Thymus (tissue), 11 donors: Measurements from ENCODE around the gene IL1RAPL2. TPM values are rescaled to one million over a fixed set of nuclear protein-coding genes. Genes with fewer than 3 reads are reported as not detected.
"Not testable (repeated sequence)": the region's sequence is repeated elsewhere in the genome, so short reads cannot be mapped to it uniquely, and the experiment has no call there.

Experiments
- DNase-seq, 9 donors: peaks; one replicate each; pipeline ENCODE4 v3.0.0-alpha.2; 2013; ENCODE audit warnings: low spot score in 9 of 9, low read depth in 6 of 9, missing footprints in 1 of 9
- H3K27ac ChIP-seq, 2 donors: one replicate each; pipeline ENCODE4 v1.5.1; 2013; ENCODE audit warnings: control low read depth in 1 of 2, low read depth in 1 of 2, low read length in 1 of 2, mild to moderate bottlenecking in 1 of 2, moderate library complexity in 1 of 2
- H3K27me3 ChIP-seq, 2 donors: one replicate each; pipeline ENCODE4 v1.5.1; 2013; ENCODE audit warnings: low read length in 1 of 2; ENCODE audit not compliant: control insufficient read depth in 2 of 2, insufficient read depth in 1 of 2
- H3K36me3 ChIP-seq, 2 donors: one replicate each; pipeline ENCODE4 v1.5.1; 2013; ENCODE audit warnings: low read length in 1 of 2, mild to moderate bottlenecking in 1 of 2, moderate library complexity in 1 of 2; ENCODE audit not compliant: control insufficient read depth in 2 of 2, insufficient read depth in 2 of 2
- H3K4me1 ChIP-seq, 2 donors: one replicate each; pipeline ENCODE4 v1.5.1; 2013; ENCODE audit warnings: low read length in 2 of 2; ENCODE audit not compliant: control insufficient read depth in 2 of 2, insufficient read depth in 2 of 2
- H3K4me3 ChIP-seq, 2 donors: one replicate each; pipeline ENCODE4 v1.5.1; 2013; ENCODE audit warnings: low read length in 2 of 2, control low read depth in 1 of 2, mild to moderate bottlenecking in 1 of 2
- H3K9me3 ChIP-seq, 2 donors: one replicate each; pipeline ENCODE4 v1.5.1; 2013; ENCODE audit warnings: low read length in 1 of 2, mild to moderate bottlenecking in 1 of 2; ENCODE audit not compliant: control insufficient read depth in 2 of 2, insufficient read depth in 1 of 2
- WGBS: extraction: QIAGEN DNeasy Blood & Tissue Kit; methylation state at CpG from one replicate; pipeline ENCODE4 v1.1.7; 2013; 5-methylcytosine and 5-hydroxymethylcytosine counted together
- polyA plus RNA-seq: library from polyadenylated mRNA; stranded (reverse); fragments of 200-250 nt; gene quantifications from one replicate; pipeline ENCODE4 v1.2.3, GENCODE V29; 2013
- total RNA-seq: library from RNA; stranded (reverse); fragments of 120-200 nt; gene quantifications from one replicate; pipeline ENCODE4 v1.2.4, GENCODE V29; 2013
- donor health status: healthy.

Gene IL1RAPL2
- total and polyA plus RNA-seq, 2 donors: 0.38 TPM; not detected in 1

GRCh38 chrX:105098201-105098600 is 532.2 kb downstream of the IL1RAPL2 start:
- H3K9me3 ChIP-seq: no peaks in the 10 kb centered on the region
- no peaks in the 10 kb centered on the region for H3K4me1 ChIP-seq
- H3K27ac ChIP-seq: no peak overlapping the region

GRCh38 chrX:105098812-105099211 is 532.8 kb downstream of the IL1RAPL2 start:
- H3K27me3 ChIP-seq: no peaks in the 10 kb centered on the region
- no peaks in the 10 kb centered on the region for H3K36me3 ChIP-seq
- no peak overlapping the region for H3K27ac ChIP-seq
- WGBS: 92% methylated on average over 4 of the region's 4 CpGs
- no peaks in the 10 kb centered on the region for H3K4me1 ChIP-seq
- no peaks in the 10 kb centered on the region for H3K9me3 ChIP-seq
- no peak for DNase-seq
- no peak overlapping the region for H3K4me3 ChIP-seq

More at GRCh38 chrX:105098201-105098600, 532.2 kb downstream of the IL1RAPL2 start:
- 80% methylated on average over 2 of the region's 2 CpGs for WGBS
- no peaks in the 10 kb centered on the region for H3K36me3 ChIP-seq
- no peaks in the 10 kb centered on the region for H3K27me3 ChIP-seq
- DNase-seq: no peak
- H3K4me3 ChIP-seq: no peak overlapping the region

GRCh38 chrX:105101378-105101777 is 535.4 kb downstream of the IL1RAPL2 start:
- Histone ChIP-seq H3K4me3 (no peak overlapping the region), H3K9me3 (no peaks in the 10 kb centered on the region), H3K4me1 (no peaks in the 10 kb centered on the region), H3K27me3 (no peaks in the 10 kb centered on the region), H3K36me3 (no peaks in the 10 kb centered on the region), H3K27ac (no peak overlapping the region)
- 95% methylated on average over 3 of the region's 3 CpGs for WGBS
- DNase-seq: no peak

- DNase-seq: no peak
- Histone ChIP-seq H3K36me3 (no peaks in the 10 kb centered on the region), H3K9me3 (no peaks in the 10 kb centered on the region), H3K27ac (no peak overlapping the region), H3K4me1 (no peaks in the 10 kb centered on the region), H3K4me3 (no peak overlapping the region), H3K27me3 (no peaks in the 10 kb centered on the region)
- 83% methylated on average over 6 of the region's 6 CpGs for WGBS
Observed at GRCh38 chrX:105109936-105110335, 543.9 kb downstream of the IL1RAPL2 start.

GRCh38 chrX:105114554-105115130 is 548.6 kb downstream of the IL1RAPL2 start:
- Histone ChIP-seq H3K27ac (no peak overlapping the region), H3K36me3 (no peaks in the 10 kb centered on the region), H3K9me3 (no peaks in the 10 kb centered on the region), H3K4me3 (no peak overlapping the region), H3K4me1 (no peaks in the 10 kb centered on the region), H3K27me3 (no peaks in the 10 kb centered on the region)
- no peak for DNase-seq
- 93% methylated on average over 3 of the region's 3 CpGs for WGBS

GRCh38 chrX:105115596-105116320 is 549.8 kb downstream of the IL1RAPL2 start:
- H3K4me1 ChIP-seq, H3K4me3 ChIP-seq, DNase-seq, H3K36me3 ChIP-seq, H3K9me3 ChIP-seq, H3K27me3 ChIP-seq, H3K27ac ChIP-seq: not testable (repeated sequence)
- WGBS: 97% methylated on average over 35 of the region's 35 CpGs

GRCh38 chrX:105116486-105116885 is 550.5 kb downstream of the IL1RAPL2 start:
- Histone ChIP-seq H3K27me3 (no peaks in the 10 kb centered on the region), H3K4me1 (no peaks in the 10 kb centered on the region), H3K36me3 (no peaks in the 10 kb centered on the region), H3K4me3 (no peak overlapping the region), H3K27ac (no peak overlapping the region), H3K9me3 (no peaks in the 10 kb centered on the region)
- DNase-seq: no peak
- 78% methylated on average over 1 of the region's 1 CpG for WGBS

GRCh38 chrX:105117621-105118020 is 551.6 kb downstream of the IL1RAPL2 start:
- H3K27me3 ChIP-seq: no peaks in the 10 kb centered on the region
- 88% methylated on average over 1 of the region's 1 CpG for WGBS
- no peak overlapping the region for H3K27ac ChIP-seq
- H3K4me1 ChIP-seq: no peaks in the 10 kb centered on the region
- no peak overlapping the region for H3K4me3 ChIP-seq
- H3K9me3 ChIP-seq: no peaks in the 10 kb centered on the region
- DNase-seq: no peak
- H3K36me3 ChIP-seq: no peaks in the 10 kb centered on the region

GRCh38 chrX:105120463-105120862 is 554.5 kb downstream of the IL1RAPL2 start:
- Histone ChIP-seq H3K4me3 (no peak overlapping the region), H3K27me3 (no peaks in the 10 kb centered on the region), H3K27ac (no peak overlapping the region), H3K4me1 (no peaks in the 10 kb centered on the region), H3K36me3 (no peaks in the 10 kb centered on the region), H3K9me3 (no peaks in the 10 kb centered on the region)
- DNase-seq: no peak
- 61% methylated on average over 4 of the region's 4 CpGs for WGBS
